Adrenal gland (tissue), 12 donors: ENCODE measurements around the gene THSD4. TPM values are rescaled to one million over a fixed set of nuclear protein-coding genes. Genes with fewer than 3 reads are reported as not detected.

ENCODE experiments used
- DNase-seq, 7 donors: peaks; one replicate each; pipeline ENCODE4 v3.0.0-alpha.2; 2019 to 2020
- H3K27ac ChIP-seq, 5 donors: fragments of 200-600 bp; sonication (generic) in 4 of 5; 1 replicate in 3 of 5; 2 replicates in 2 of 5; pipeline versions ENCODE4 v1.5.1 to v1.8.0; 2016 to 2020; ENCODE audit warnings: mild to moderate bottlenecking in 1 of 5
- H3K27me3 ChIP-seq: fragments of 200-600 bp; 2 replicates; pipeline ENCODE4 v1.8.0; 2021
- H3K36me3 ChIP-seq, 2 donors: fragments of 200-600 bp; replicated peaks in 1 of 2; 1 replicate in 1 of 2; 2 replicates in 1 of 2; pipeline versions ENCODE4 v1.5.1 to v1.8.0; 2018 to 2022
- H3K4me1 ChIP-seq, 2 donors: fragments of 200-600 bp; replicated peaks in 1 of 2; 1 replicate in 1 of 2; 2 replicates in 1 of 2; pipeline versions ENCODE4 v1.5.1 to v1.8.0; 2018 to 2021
- H3K4me3 ChIP-seq, 4 donors: fragments of 200-600 bp; sonication (generic) in 3 of 4; one replicate each; pipeline ENCODE4 v1.5.1; 2016 to 2018
- H3K9me3 ChIP-seq, 3 donors: fragments of 200-600 bp; sonication (generic) in 1 of 3; replicated peaks in 1 of 3; 1 replicate in 2 of 3; 2 replicates in 1 of 3; pipeline versions ENCODE4 v1.5.1 to v1.8.0; 2016 to 2021
- CTCF ChIP-seq, 6 experiments: fragments of 450-650 bp in 4 of 6; fragments of 200-600 bp in 2 of 6; sonication (generic) in 1 of 6; IDR thresholded peaks; 1 replicate in 5 of 6; 2 replicates in 1 of 6; pipeline versions ENCODE4 v1.5.1 to v1.8.0; 2016 to 2021; ENCODE audit warnings: antibody characterized with exemption in 6 of 6, mild to moderate bottlenecking in 2 of 6, moderate library complexity in 1 of 6
- POLR2A ChIP-seq, 2 donors: fragments of 450-650 bp; IDR thresholded peaks; one replicate each; pipeline ENCODE4 v1.6.1; 2017; ENCODE audit warnings: antibody characterized with exemption in 2 of 2, mild to moderate bottlenecking in 2 of 2, moderate library complexity in 1 of 2
- WGBS, 4 donors: extraction: QIAGEN DNeasy Blood & Tissue Kit in 2 of 4; methylation state at CpG; one replicate each; pipeline versions ENCODE4 v1.1.5 to v1.1.7; 2013 to 2017; 5-methylcytosine and 5-hydroxymethylcytosine counted together
- intact Hi-C, 2 donors: fragments of 100-400 bp; cut with DNase I; formaldehyde crosslinking; loops; one replicate each; pipeline versions ENCODE4 v1.14.1 to v1.15.0; 2022 to 2023
- polyA plus RNA-seq, 3 donors: library from polyadenylated mRNA; stranded (reverse); fragments of 200-250 nt in 2 of 3; fragments of 350-450 nt in 1 of 3; fragmentation: Illumina TruSeq in 1 of 3; extraction: RNeasy Lipid Tissue Mini Kit (QIAGEN cat#74804) in 1 of 3; gene quantifications; one replicate each; pipeline ENCODE4 v1.2.3, GENCODE V29; 2013 to 2014
- total RNA-seq, 9 donors: library from RNA; depleted of rRNA in 4 of 9; stranded (reverse); fragments of >200 nt in 4 of 9; fragments of 120-200 nt in 1 of 9; fragmentation: NEBNext Ultra II Directional in 1 of 9; extraction: Animal tissue kit (Norgen Biotek cat#: 25700) in 1 of 9; gene quantifications; one replicate each; pipeline versions ENCODE4 v1.1.0 to v1.2.4, GENCODE V29; 2013 to 2023
- donor health status: healthy with polysubstance abuse.
- donor health status: Bipolar disorder and iron deficiency.
- donor health status: DM: yes; HTN: yes; CAD: no.
- donor health status: DM: no; HTN: no; CAD: no.
- donor health status: DM: no; HTN: no; CAD: no.
- donor health status: DM: yes; HTN: yes; CAD: no.

Gene THSD4
- total and polyA plus RNA-seq, 12 donors, result 5.3 to 53.2 (median 23.2) TPM

- 47 to 64% (median 57%) methylated on average over 4 of the region's 4 CpGs for WGBS, 4 donors
- Histone ChIP-seq H3K27me3 (no peaks in the 10 kb centered on the region), H3K27ac (no peak overlapping the region), H3K36me3 (no peaks in the 10 kb centered on the region), H3K4me1 (peaks cover 6 to 10% of the 10 kb centered on the region in 2 donors), H3K9me3 (no peaks in the 10 kb centered on the region), H3K4me3 (no peak overlapping the region)
- TF ChIP-seq POLR2A (IDR thresholded peaks at IDR 0.05) (no peak), CTCF (IDR thresholded peaks at IDR 0.05) (peak in 3 of 6 experiments; percentile 5 to 33 (median 20))
- DNase-seq, result no peak
- intact Hi-C loops, result loop anchor here in 1 of 2 donors (10.0 kb wide), 1 partner anchor 84 kb away; no protein-coding TSS in a partner anchor
Observed at GRCh38 chr15:71109130-71109529, 6.1 kb upstream of the THSD4 start.

- H3K9me3 ChIP-seq, result no peaks in the 10 kb centered on the region
- intact Hi-C loops, result loop anchor here in 1 of 2 donors (10.0 kb wide), 2 partner anchors 85 to 135 kb away; no protein-coding TSS in a partner anchor
- peaks cover 6 to 10% of the 10 kb centered on the region in 2 donors for H3K4me1 ChIP-seq
- H3K27me3 ChIP-seq, result no peaks in the 10 kb centered on the region
- 26 to 42% (median 30%) methylated on average over 3 of the region's 3 CpGs for WGBS, 4 donors
- TF ChIP-seq CTCF (IDR thresholded peaks at IDR 0.05), result no peak
- TF ChIP-seq POLR2A (IDR thresholded peaks at IDR 0.05), result no peak
- H3K36me3 ChIP-seq, result no peaks in the 10 kb centered on the region
- H3K27ac ChIP-seq, result no peak overlapping the region
- H3K4me3 ChIP-seq, result no peak overlapping the region
- DNase-seq, result peak; percentile 49 to 81 (median 70)
Observed at GRCh38 chr15:71109905-71110304, 5.4 kb upstream of the THSD4 start.

GRCh38 chr15:71110405-71111180 lies 4.7 kb upstream of the THSD4 start:
- H3K4me1 ChIP-seq, result peaks cover 6 to 10% of the 10 kb centered on the region in 2 donors
- TF ChIP-seq CTCF (IDR thresholded peaks at IDR 0.05), result no peak
- TF ChIP-seq POLR2A (IDR thresholded peaks at IDR 0.05), result no peak
- no peak for DNase-seq
- no peak overlapping the region for H3K4me3 ChIP-seq
- no peak overlapping the region for H3K27ac ChIP-seq
- H3K9me3 ChIP-seq, result no peaks in the 10 kb centered on the region
- WGBS, 4 donors, result 86 to 91% (median 88%) methylated on average over 13 of the region's 13 CpGs
- intact Hi-C loops, result loop anchor here in 1 of 2 donors (10.0 kb wide), 1 partner anchor 134 kb away; no protein-coding TSS in a partner anchor
- H3K36me3 ChIP-seq, result no peaks in the 10 kb centered on the region
- H3K27me3 ChIP-seq, result no peaks in the 10 kb centered on the region

GRCh38 chr15:71111181-71111565 lies 4.1 kb upstream of the THSD4 start:
- no peak for DNase-seq
- no peak for TF ChIP-seq CTCF (IDR thresholded peaks at IDR 0.05)
- Histone ChIP-seq H3K27me3 (no peaks in the 10 kb centered on the region), H3K9me3 (no peaks in the 10 kb centered on the region), H3K4me3 (no peak overlapping the region), H3K27ac (no peak overlapping the region), H3K36me3 (no peaks in the 10 kb centered on the region), H3K4me1 (peaks cover 6 to 10% of the 10 kb centered on the region in 2 donors)
- WGBS, 4 donors, result 63 to 86% (median 77%) methylated on average over 1 of the region's 1 CpG
- intact Hi-C loops, result loop anchor here in 1 of 2 donors (10.0 kb wide), 1 partner anchor 134 kb away; no protein-coding TSS in a partner anchor
